Nephron (organoid): ENCODE data around the gene SIK3.

Experiments used
- H3K27ac Mint-ChIP-seq, 3 experiments: 2 replicates each; pipeline ENCODE4 v1.8.0; 2020; ENCODE audit warnings: mixed read lengths in 3 of 3, mild to moderate bottlenecking in 2 of 3, moderate library complexity in 1 of 3
- H3K27me3 Mint-ChIP-seq: 2 replicates; pipeline ENCODE4 v1.8.0; 2021; ENCODE audit warnings: low read depth, mild to moderate bottlenecking, moderate library complexity, mixed read lengths
- H3K36me3 Mint-ChIP-seq: 2 replicates; pipeline ENCODE4 v1.8.0; 2020; ENCODE audit warnings: low read depth, mixed read lengths
- H3K4me1 Mint-ChIP-seq: 2 replicates; pipeline ENCODE4 v1.8.0; 2020; ENCODE audit warnings: mixed read lengths
- H3K4me3 Mint-ChIP-seq, 3 experiments: 2 replicates each; pipeline ENCODE4 v1.8.0; 2020; ENCODE audit warnings: mild to moderate bottlenecking in 3 of 3, mixed read lengths in 3 of 3, moderate library complexity in 2 of 3
- H3K9me3 Mint-ChIP-seq: 2 replicates; pipeline ENCODE4 v1.8.0; 2020; ENCODE audit warnings: mixed read lengths
- TF ChIP-seq, protein P1 (sequence below), 3 experiments: fragments of 200-600 bp; sonication (generic); IDR thresholded peaks; one replicate each; pipeline ENCODE4 v1.5.0; 2021; ENCODE audit warnings: antibody characterized with exemption in 3 of 3; ENCODE audit not compliant: unreplicated experiment in 3 of 3

Gene SIK3

GRCh38 chr11:116876656-116877055, 221.6 kb downstream of the SIK3 start:
- Mint-ChIP-seq H3K9me3 (no peaks in the 10 kb centered on the region), H3K4me3 (no peak overlapping the region)
- TF ChIP-seq, protein P1, sequence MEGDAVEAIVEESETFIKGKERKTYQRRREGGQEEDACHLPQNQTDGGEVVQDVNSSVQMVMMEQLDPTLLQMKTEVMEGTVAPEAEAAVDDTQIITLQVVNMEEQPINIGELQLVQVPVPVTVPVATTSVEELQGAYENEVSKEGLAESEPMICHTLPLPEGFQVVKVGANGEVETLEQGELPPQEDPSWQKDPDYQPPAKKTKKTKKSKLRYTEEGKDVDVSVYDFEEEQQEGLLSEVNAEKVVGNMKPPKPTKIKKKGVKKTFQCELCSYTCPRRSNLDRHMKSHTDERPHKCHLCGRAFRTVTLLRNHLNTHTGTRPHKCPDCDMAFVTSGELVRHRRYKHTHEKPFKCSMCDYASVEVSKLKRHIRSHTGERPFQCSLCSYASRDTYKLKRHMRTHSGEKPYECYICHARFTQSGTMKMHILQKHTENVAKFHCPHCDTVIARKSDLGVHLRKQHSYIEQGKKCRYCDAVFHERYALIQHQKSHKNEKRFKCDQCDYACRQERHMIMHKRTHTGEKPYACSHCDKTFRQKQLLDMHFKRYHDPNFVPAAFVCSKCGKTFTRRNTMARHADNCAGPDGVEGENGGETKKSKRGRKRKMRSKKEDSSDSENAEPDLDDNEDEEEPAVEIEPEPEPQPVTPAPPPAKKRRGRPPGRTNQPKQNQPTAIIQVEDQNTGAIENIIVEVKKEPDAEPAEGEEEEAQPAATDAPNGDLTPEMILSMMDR (IDR thresholded peaks at IDR 0.05; ENCODE audit: unreplicated experiment in 3 of 3): no peak

GRCh38 chr11:116875194-116875593, 223.0 kb downstream of the SIK3 start:
- no peak overlapping the region for H3K4me3 Mint-ChIP-seq
- TF ChIP-seq, protein P1 (IDR thresholded peaks at IDR 0.05; ENCODE audit: unreplicated experiment in 3 of 3): no peak
- peaks cover 9% of the 10 kb centered on the region for H3K4me1 Mint-ChIP-seq
- peaks cover 39% of the 10 kb centered on the region for H3K36me3 Mint-ChIP-seq
- H3K27ac Mint-ChIP-seq: no peak overlapping the region
- no peaks in the 10 kb centered on the region for H3K27me3 Mint-ChIP-seq
- no peaks in the 10 kb centered on the region for H3K9me3 Mint-ChIP-seq

More at GRCh38 chr11:116876656-116877055, 221.6 kb downstream of the SIK3 start:
- Mint-ChIP-seq H3K36me3 (peaks cover 32% of the 10 kb centered on the region), H3K27ac (no peak overlapping the region), H3K27me3 (no peaks in the 10 kb centered on the region), H3K4me1 (peaks cover 19% of the 10 kb centered on the region)

GRCh38 chr11:116874251-116874650, 224.0 kb downstream of the SIK3 start:
- TF ChIP-seq, protein P1 (IDR thresholded peaks at IDR 0.05; ENCODE audit: unreplicated experiment in 3 of 3): no peak
- Mint-ChIP-seq H3K27me3 (no peaks in the 10 kb centered on the region), H3K4me1 (peaks cover 3% of the 10 kb centered on the region), H3K27ac (no peak overlapping the region), H3K36me3 (peaks cover 45% of the 10 kb centered on the region), H3K9me3 (no peaks in the 10 kb centered on the region), H3K4me3 (no peak overlapping the region)

GRCh38 chr11:116873381-116873780, 224.8 kb downstream of the SIK3 start:
- peaks cover 48% of the 10 kb centered on the region for H3K36me3 Mint-ChIP-seq
- TF ChIP-seq, protein P1 (IDR thresholded peaks at IDR 0.05; ENCODE audit: unreplicated experiment in 3 of 3): no peak

DNA sequence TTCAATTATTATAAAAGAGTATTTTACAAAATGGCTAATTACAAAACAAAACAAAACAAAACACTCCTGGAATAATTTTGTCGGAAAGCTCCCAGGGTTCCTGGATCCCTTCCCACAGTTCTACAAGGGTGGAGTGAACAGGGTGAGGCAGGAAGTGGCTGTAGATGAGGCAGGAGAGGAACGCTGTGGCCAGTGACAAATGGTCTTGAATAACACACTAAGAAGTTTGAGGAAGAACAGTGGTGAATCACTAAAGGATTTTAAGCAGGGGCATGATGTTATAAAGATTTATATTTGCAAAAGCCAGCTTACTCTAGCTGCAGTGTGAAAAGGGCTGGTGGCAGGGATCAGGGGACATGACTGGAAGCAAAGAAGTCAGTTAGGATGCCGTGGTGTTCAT, 227.0 kb downstream of the SIK3 start:
- no peak overlapping the region for H3K4me3 Mint-ChIP-seq
- H3K27me3 Mint-ChIP-seq: no peaks in the 10 kb centered on the region
- TF ChIP-seq, protein P1 (IDR thresholded peaks at IDR 0.05; ENCODE audit: unreplicated experiment in 3 of 3): no peak
- H3K9me3 Mint-ChIP-seq: no peaks in the 10 kb centered on the region
- H3K36me3 Mint-ChIP-seq: peaks cover 67% of the 10 kb centered on the region
- H3K27ac Mint-ChIP-seq: no peak overlapping the region
- peaks cover 3% of the 10 kb centered on the region for H3K4me1 Mint-ChIP-seq

More at GRCh38 chr11:116873381-116873780, 224.8 kb downstream of the SIK3 start:
- H3K9me3 Mint-ChIP-seq: no peaks in the 10 kb centered on the region
- H3K27ac Mint-ChIP-seq: no peak overlapping the region
- no peak overlapping the region for H3K4me3 Mint-ChIP-seq
- H3K4me1 Mint-ChIP-seq: peaks cover 3% of the 10 kb centered on the region
- H3K27me3 Mint-ChIP-seq: no peaks in the 10 kb centered on the region

DNA sequence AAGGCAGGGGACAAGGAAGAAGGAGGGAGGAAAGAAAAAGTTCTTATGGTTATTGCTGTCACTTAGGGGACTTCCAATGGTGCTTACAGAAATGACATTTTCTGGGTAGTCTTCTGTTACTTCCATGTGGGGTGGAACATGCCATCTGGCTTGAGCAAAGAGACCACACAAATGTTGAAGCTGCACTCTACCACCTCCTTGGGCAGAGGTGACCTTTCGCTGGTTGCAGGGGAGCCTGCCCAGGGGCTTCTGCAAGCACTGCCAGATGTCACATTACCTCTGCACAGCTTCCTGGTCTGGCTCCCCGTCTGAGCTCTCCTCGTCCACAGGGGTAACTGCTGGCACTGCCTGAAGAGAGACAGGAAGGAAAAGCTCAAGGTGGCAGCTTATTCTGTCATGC, 228.2 kb downstream of the SIK3 start:
- Mint-ChIP-seq H3K36me3 (peaks cover 67% of the 10 kb centered on the region), H3K4me1 (peaks cover 3% of the 10 kb centered on the region)

More for the DNA sequence above, 228.2 kb downstream of the SIK3 start:
- Mint-ChIP-seq H3K27ac (no peak overlapping the region), H3K4me3 (no peak overlapping the region), H3K27me3 (no peaks in the 10 kb centered on the region), H3K9me3 (no peaks in the 10 kb centered on the region)
- TF ChIP-seq, protein P1 (IDR thresholded peaks at IDR 0.05; ENCODE audit: unreplicated experiment in 3 of 3): no peak
